ENCODE data around the gene PDXK. TPM values are rescaled to one million over a fixed set of nuclear protein-coding genes. Genes with fewer than 3 reads are reported as not detected.

The PDXK gene
- total and polyA plus RNA-seq, 10 of the 15 experiments (the other 5 are each of a cell fraction or from before 2014, with no cell fraction given) = 3.7 to 141 (median 60.0) TPM

DNA sequence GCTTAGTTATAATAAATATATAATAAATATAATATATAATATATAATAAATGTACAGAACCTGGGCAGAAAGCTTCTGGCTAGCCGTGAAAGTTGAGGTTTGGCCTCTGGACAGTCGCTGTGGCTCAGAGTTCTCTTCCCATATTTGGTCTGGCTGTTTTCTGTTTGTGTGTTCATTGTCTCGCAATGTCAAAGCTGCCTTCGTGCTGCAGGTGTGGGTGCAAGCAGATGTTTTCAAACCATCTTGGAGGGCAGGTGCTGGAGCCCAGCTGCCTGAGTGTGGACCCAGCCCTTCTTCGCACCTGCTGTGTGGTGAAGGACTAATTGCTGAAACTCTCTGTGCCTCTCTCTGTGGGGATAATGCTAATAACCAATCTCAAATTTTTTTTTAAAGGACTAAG is 60.7 kb downstream of the PDXK start (continued):
- TF ChIP-seq KDM1A (IDR thresholded peaks at IDR 0.05; ENCODE audit: borderline replicate concordance) (no peak), TCF7 (IDR thresholded peaks at IDR 0.05; ENCODE audit: borderline replicate concordance) (no peak), IKZF1 (conservative IDR thresholded peaks at IDR 0.05) (0 out of 2 replicates have a peak, but pooled peaks have one; percentile 15), IKZF2 (IDR thresholded peaks at IDR 0.05) (no peak; a peak in 1 of 4 replicates), E2F8 (IDR thresholded peaks at IDR 0.05; ENCODE audit: low read depth, partially characterized antibody) (no peak), USF2 (IDR thresholded peaks at IDR 0.05; ENCODE audit: borderline replicate concordance, low read depth, low read length) (no peak), ATF3 (IDR thresholded peaks at IDR 0.05; ENCODE audit: borderline replicate concordance, extremely low read depth, low read depth, low read length) (no peak), ZNF622 (IDR thresholded peaks at IDR 0.05) (no peak), TCF12 (IDR thresholded peaks at IDR 0.05; ENCODE audit: low read depth, low read length) (peak; percentile 99), EED (IDR thresholded peaks at IDR 0.05; ENCODE audit: low read depth) (no peak)
- TF ChIP-seq, protein P1, sequence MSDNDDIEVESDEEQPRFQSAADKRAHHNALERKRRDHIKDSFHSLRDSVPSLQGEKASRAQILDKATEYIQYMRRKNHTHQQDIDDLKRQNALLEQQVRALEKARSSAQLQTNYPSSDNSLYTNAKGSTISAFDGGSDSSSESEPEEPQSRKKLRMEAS (IDR thresholded peaks at IDR 0.05; ENCODE audit: low read depth, low read length) = no peak
- TF ChIP-seq, protein P2, sequence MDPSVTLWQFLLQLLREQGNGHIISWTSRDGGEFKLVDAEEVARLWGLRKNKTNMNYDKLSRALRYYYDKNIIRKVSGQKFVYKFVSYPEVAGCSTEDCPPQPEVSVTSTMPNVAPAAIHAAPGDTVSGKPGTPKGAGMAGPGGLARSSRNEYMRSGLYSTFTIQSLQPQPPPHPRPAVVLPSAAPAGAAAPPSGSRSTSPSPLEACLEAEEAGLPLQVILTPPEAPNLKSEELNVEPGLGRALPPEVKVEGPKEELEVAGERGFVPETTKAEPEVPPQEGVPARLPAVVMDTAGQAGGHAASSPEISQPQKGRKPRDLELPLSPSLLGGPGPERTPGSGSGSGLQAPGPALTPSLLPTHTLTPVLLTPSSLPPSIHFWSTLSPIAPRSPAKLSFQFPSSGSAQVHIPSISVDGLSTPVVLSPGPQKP (IDR thresholded peaks at IDR 0.05; ENCODE audit: low read depth, low read length) = no peak
- TF ChIP-seq, protein P3, sequence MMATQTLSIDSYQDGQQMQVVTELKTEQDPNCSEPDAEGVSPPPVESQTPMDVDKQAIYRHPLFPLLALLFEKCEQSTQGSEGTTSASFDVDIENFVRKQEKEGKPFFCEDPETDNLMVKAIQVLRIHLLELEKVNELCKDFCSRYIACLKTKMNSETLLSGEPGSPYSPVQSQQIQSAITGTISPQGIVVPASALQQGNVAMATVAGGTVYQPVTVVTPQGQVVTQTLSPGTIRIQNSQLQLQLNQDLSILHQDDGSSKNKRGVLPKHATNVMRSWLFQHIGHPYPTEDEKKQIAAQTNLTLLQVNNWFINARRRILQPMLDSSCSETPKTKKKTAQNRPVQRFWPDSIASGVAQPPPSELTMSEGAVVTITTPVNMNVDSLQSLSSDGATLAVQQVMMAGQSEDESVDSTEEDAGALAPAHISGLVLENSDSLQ (IDR thresholded peaks at IDR 0.05) = no peak
- TF ChIP-seq, protein P4, sequence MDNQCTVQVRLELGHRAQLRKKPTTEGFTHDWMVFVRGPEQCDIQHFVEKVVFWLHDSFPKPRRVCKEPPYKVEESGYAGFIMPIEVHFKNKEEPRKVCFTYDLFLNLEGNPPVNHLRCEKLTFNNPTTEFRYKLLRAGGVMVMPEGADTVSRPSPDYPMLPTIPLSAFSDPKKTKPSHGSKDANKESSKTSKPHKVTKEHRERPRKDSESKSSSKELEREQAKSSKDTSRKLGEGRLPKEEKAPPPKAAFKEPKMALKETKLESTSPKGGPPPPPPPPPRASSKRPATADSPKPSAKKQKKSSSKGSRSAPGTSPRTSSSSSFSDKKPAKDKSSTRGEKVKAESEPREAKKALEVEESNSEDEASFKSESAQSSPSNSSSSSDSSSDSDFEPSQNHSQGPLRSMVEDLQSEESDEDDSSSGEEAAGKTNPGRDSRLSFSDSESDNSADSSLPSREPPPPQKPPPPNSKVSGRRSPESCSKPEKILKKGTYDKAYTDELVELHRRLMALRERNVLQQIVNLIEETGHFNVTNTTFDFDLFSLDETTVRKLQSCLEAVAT (IDR thresholded peaks at IDR 0.05) = no peak
- TF ChIP-seq, protein P5, sequence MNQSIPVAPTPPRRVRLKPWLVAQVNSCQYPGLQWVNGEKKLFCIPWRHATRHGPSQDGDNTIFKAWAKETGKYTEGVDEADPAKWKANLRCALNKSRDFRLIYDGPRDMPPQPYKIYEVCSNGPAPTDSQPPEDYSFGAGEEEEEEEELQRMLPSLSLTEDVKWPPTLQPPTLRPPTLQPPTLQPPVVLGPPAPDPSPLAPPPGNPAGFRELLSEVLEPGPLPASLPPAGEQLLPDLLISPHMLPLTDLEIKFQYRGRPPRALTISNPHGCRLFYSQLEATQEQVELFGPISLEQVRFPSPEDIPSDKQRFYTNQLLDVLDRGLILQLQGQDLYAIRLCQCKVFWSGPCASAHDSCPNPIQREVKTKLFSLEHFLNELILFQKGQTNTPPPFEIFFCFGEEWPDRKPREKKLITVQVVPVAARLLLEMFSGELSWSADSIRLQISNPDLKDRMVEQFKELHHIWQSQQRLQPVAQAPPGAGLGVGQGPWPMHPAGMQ (IDR thresholded peaks at IDR 0.05; ENCODE audit: borderline replicate concordance) = no peak
- TF ChIP-seq, protein P6, sequence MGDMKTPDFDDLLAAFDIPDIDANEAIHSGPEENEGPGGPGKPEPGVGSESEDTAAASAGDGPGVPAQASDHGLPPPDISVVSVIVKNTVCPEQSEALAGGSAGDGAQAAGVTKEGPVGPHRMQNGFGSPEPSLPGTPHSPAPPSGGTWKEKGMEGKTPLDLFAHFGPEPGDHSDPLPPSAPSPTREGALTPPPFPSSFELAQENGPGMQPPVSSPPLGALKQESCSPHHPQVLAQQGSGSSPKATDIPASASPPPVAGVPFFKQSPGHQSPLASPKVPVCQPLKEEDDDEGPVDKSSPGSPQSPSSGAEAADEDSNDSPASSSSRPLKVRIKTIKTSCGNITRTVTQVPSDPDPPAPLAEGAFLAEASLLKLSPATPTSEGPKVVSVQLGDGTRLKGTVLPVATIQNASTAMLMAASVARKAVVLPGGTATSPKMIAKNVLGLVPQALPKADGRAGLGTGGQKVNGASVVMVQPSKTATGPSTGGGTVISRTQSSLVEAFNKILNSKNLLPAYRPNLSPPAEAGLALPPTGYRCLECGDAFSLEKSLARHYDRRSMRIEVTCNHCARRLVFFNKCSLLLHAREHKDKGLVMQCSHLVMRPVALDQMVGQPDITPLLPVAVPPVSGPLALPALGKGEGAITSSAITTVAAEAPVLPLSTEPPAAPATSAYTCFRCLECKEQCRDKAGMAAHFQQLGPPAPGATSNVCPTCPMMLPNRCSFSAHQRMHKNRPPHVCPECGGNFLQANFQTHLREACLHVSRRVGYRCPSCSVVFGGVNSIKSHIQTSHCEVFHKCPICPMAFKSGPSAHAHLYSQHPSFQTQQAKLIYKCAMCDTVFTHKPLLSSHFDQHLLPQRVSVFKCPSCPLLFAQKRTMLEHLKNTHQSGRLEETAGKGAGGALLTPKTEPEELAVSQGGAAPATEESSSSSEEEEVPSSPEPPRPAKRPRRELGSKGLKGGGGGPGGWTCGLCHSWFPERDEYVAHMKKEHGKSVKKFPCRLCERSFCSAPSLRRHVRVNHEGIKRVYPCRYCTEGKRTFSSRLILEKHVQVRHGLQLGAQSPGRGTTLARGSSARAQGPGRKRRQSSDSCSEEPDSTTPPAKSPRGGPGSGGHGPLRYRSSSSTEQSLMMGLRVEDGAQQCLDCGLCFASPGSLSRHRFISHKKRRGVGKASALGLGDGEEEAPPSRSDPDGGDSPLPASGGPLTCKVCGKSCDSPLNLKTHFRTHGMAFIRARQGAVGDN (IDR thresholded peaks at IDR 0.05) = peak; percentile 60

Data from GM12878 (cell line).